Measurements from ENCODE around the gene LAPTM5.

DNA sequence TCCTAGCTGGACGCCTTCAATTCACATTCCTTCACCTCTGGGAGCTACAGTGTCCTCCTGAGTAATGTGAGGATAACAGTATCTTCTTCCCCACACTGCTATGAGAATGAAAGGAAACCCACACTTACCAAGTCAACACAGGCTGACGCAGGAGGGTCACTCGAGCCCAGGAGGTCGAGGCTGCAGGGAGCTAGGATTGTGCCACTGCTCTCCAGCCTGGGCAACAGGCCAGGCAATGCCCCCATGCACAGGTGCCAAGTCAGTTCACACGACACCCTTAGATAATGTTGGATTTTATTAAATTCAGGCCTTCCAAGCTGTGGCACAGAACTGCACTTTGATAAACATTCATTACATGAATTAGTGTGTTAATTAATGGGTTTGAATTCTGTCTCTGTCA is 66.1 kb downstream of the LAPTM5 start:
- TF ChIP-seq POLR2AphosphoS5 (IDR thresholded peaks at IDR 0.05; ENCODE audit: insufficient read depth, low read depth, low read length) (no peak), POLR2A (IDR thresholded peaks at IDR 0.05; ENCODE audit: low read depth, low read length) (no peak), EZH2 (IDR thresholded peaks at IDR 0.05; ENCODE audit: borderline replicate concordance, low read depth, low read length, severe bottlenecking) (no peak), GATA2 (IDR thresholded peaks at IDR 0.05; ENCODE audit: insufficient read depth, insufficient read length, low read depth, low read length) (no peak), JUN (IDR thresholded peaks at IDR 0.05; ENCODE audit: borderline replicate concordance, insufficient read depth, insufficient read length, low read depth) (no peak)
- TF ChIP-seq, protein P1, sequence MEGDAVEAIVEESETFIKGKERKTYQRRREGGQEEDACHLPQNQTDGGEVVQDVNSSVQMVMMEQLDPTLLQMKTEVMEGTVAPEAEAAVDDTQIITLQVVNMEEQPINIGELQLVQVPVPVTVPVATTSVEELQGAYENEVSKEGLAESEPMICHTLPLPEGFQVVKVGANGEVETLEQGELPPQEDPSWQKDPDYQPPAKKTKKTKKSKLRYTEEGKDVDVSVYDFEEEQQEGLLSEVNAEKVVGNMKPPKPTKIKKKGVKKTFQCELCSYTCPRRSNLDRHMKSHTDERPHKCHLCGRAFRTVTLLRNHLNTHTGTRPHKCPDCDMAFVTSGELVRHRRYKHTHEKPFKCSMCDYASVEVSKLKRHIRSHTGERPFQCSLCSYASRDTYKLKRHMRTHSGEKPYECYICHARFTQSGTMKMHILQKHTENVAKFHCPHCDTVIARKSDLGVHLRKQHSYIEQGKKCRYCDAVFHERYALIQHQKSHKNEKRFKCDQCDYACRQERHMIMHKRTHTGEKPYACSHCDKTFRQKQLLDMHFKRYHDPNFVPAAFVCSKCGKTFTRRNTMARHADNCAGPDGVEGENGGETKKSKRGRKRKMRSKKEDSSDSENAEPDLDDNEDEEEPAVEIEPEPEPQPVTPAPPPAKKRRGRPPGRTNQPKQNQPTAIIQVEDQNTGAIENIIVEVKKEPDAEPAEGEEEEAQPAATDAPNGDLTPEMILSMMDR (IDR thresholded peaks at IDR 0.05; ENCODE audit: extremely low read depth in 1 of 2, insufficient read depth in 1 of 2, low read depth in 1 of 2, low read length in 2 of 2), result no peak
- TF ChIP-seq, protein P2, sequence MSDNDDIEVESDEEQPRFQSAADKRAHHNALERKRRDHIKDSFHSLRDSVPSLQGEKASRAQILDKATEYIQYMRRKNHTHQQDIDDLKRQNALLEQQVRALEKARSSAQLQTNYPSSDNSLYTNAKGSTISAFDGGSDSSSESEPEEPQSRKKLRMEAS (IDR thresholded peaks at IDR 0.05; ENCODE audit: insufficient read depth, insufficient read length), result no peak
